Adrenal gland (tissue), 12 donors: Measurements from ENCODE around the gene RPL5. TPM values are rescaled to one million over a fixed set of nuclear protein-coding genes. Genes with fewer than 3 reads are reported as not detected.

Experiments
- DNase-seq, 7 donors: peaks; one replicate each; pipeline ENCODE4 v3.0.0-alpha.2; 2019 to 2020
- H3K27ac ChIP-seq, 5 donors: fragments of 200-600 bp; sonication (generic) in 4 of 5; 1 replicate in 3 of 5; 2 replicates in 2 of 5; pipeline versions ENCODE4 v1.5.1 to v1.8.0; 2016 to 2020; ENCODE audit warnings: mild to moderate bottlenecking in 1 of 5
- H3K27me3 ChIP-seq: fragments of 200-600 bp; 2 replicates; pipeline ENCODE4 v1.8.0; 2021
- H3K36me3 ChIP-seq, 2 donors: fragments of 200-600 bp; replicated peaks in 1 of 2; 1 replicate in 1 of 2; 2 replicates in 1 of 2; pipeline versions ENCODE4 v1.5.1 to v1.8.0; 2018 to 2022
- H3K4me1 ChIP-seq, 2 donors: fragments of 200-600 bp; replicated peaks in 1 of 2; 1 replicate in 1 of 2; 2 replicates in 1 of 2; pipeline versions ENCODE4 v1.5.1 to v1.8.0; 2018 to 2021
- H3K4me3 ChIP-seq, 4 donors: fragments of 200-600 bp; sonication (generic) in 3 of 4; one replicate each; pipeline ENCODE4 v1.5.1; 2016 to 2018
- H3K9me3 ChIP-seq, 3 donors: fragments of 200-600 bp; sonication (generic) in 1 of 3; replicated peaks in 1 of 3; 1 replicate in 2 of 3; 2 replicates in 1 of 3; pipeline versions ENCODE4 v1.5.1 to v1.8.0; 2016 to 2021
- POLR2A ChIP-seq, 2 donors: fragments of 450-650 bp; IDR thresholded peaks; one replicate each; pipeline ENCODE4 v1.6.1; 2017; ENCODE audit warnings: antibody characterized with exemption in 2 of 2, mild to moderate bottlenecking in 2 of 2, moderate library complexity in 1 of 2
- WGBS, 4 donors: extraction: QIAGEN DNeasy Blood & Tissue Kit in 2 of 4; methylation state at CpG; one replicate each; pipeline versions ENCODE4 v1.1.5 to v1.1.7; 2013 to 2017; 5-methylcytosine and 5-hydroxymethylcytosine counted together
- intact Hi-C, 2 donors: fragments of 100-400 bp; cut with DNase I; formaldehyde crosslinking; loops; one replicate each; pipeline versions ENCODE4 v1.14.1 to v1.15.0; 2022 to 2023
- polyA plus RNA-seq, 3 donors: library from polyadenylated mRNA; stranded (reverse); fragments of 200-250 nt in 2 of 3; fragments of 350-450 nt in 1 of 3; fragmentation: Illumina TruSeq in 1 of 3; extraction: RNeasy Lipid Tissue Mini Kit (QIAGEN cat#74804) in 1 of 3; gene quantifications; one replicate each; pipeline ENCODE4 v1.2.3, GENCODE V29; 2013 to 2014
- total RNA-seq, 9 donors: library from RNA; depleted of rRNA in 4 of 9; stranded (reverse); fragments of >200 nt in 4 of 9; fragments of 120-200 nt in 1 of 9; fragmentation: NEBNext Ultra II Directional in 1 of 9; extraction: Animal tissue kit (Norgen Biotek cat#: 25700) in 1 of 9; gene quantifications; one replicate each; pipeline versions ENCODE4 v1.1.0 to v1.2.4, GENCODE V29; 2013 to 2023
- TF ChIP-seq, protein P1 (sequence below), 6 experiments: fragments of 450-650 bp in 4 of 6; fragments of 200-600 bp in 2 of 6; sonication (generic) in 1 of 6; IDR thresholded peaks; 1 replicate in 5 of 6; 2 replicates in 1 of 6; pipeline versions ENCODE4 v1.5.1 to v1.8.0; 2016 to 2021; ENCODE audit warnings: antibody characterized with exemption in 6 of 6, mild to moderate bottlenecking in 2 of 6, moderate library complexity in 1 of 6
- donor health status: healthy with polysubstance abuse.
- donor health status: Bipolar disorder and iron deficiency.
- donor health status: DM: yes; HTN: yes; CAD: no.
- donor health status: DM: no; HTN: no; CAD: no.
- donor health status: DM: no; HTN: no; CAD: no.
- donor health status: DM: yes; HTN: yes; CAD: no.

Gene RPL5
- total and polyA plus RNA-seq, 12 donors = 659 to 5,145 (median 1,306) TPM

DNA sequence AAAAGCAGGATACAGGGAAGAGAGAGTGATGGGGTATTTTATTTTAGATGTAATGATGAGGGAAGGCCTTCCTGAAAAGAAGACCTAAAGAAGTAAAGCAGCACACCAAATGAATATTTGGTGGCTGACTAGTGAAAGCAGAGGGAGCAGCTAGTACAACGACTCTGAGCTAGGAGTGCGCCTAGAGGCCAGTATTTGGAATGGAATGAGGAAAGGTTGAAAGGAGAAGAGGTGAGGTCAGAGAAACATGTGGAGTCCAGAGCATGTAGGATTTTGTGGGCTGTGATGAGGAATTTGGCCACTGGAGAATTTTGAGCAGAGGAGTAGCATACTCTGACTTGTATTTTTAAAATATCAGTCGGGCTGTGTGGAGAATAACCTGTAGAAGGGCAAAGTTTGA, 11.8 kb upstream of the RPL5 start:
- no peaks in the 10 kb centered on the region for H3K4me1 ChIP-seq
- no peaks in the 10 kb centered on the region for H3K27me3 ChIP-seq
- no peaks in the 10 kb centered on the region for H3K36me3 ChIP-seq
- TF ChIP-seq, protein P1, sequence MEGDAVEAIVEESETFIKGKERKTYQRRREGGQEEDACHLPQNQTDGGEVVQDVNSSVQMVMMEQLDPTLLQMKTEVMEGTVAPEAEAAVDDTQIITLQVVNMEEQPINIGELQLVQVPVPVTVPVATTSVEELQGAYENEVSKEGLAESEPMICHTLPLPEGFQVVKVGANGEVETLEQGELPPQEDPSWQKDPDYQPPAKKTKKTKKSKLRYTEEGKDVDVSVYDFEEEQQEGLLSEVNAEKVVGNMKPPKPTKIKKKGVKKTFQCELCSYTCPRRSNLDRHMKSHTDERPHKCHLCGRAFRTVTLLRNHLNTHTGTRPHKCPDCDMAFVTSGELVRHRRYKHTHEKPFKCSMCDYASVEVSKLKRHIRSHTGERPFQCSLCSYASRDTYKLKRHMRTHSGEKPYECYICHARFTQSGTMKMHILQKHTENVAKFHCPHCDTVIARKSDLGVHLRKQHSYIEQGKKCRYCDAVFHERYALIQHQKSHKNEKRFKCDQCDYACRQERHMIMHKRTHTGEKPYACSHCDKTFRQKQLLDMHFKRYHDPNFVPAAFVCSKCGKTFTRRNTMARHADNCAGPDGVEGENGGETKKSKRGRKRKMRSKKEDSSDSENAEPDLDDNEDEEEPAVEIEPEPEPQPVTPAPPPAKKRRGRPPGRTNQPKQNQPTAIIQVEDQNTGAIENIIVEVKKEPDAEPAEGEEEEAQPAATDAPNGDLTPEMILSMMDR (IDR thresholded peaks at IDR 0.05) = no peak
- no peak for TF ChIP-seq POLR2A (IDR thresholded peaks at IDR 0.05)
- no peaks in the 10 kb centered on the region for H3K9me3 ChIP-seq
- H3K27ac ChIP-seq = no peak overlapping the region
- intact Hi-C loops = no loop called here
- no peak for DNase-seq
- WGBS, 4 donors = 68 to 82% (median 70%) methylated on average over 3 of the region's 3 CpGs
- no peak overlapping the region for H3K4me3 ChIP-seq

- H3K27me3 ChIP-seq = no peaks in the 10 kb centered on the region
- H3K9me3 ChIP-seq = no peaks in the 10 kb centered on the region
- no peaks in the 10 kb centered on the region for H3K36me3 ChIP-seq
- TF ChIP-seq, protein P1 (IDR thresholded peaks at IDR 0.05) = no peak
- TF ChIP-seq POLR2A (IDR thresholded peaks at IDR 0.05) = no peak
- H3K4me3 ChIP-seq = no peak overlapping the region
- WGBS, 4 donors = 90 to 93% (median 92%) methylated on average over 3 of the region's 3 CpGs
- intact Hi-C loops = no loop called here
- no peak overlapping the region for H3K27ac ChIP-seq
- no peaks in the 10 kb centered on the region for H3K4me1 ChIP-seq
- DNase-seq = no peak
Observed at GRCh38 chr1:92820551-92820950, 11.3 kb upstream of the RPL5 start.

DNA sequence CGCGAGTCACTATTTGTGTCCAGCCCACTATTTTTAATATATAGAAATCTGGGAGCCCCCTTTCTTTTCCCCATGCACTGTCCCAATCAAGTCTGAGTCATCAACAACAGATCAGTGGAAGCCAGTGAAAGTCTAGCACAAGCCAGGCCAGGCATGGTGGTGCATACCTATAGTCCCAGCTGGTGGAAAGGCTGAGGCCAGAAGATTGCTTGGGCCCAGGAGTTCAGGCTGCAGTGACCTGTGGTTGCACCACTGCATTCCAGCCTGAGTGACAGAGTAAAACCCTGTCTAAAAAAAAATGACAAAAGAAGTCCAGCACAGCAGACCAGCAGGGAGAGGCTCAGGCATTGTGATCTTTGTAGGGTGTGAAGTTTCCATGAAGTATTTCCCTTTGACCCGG, 9.0 kb upstream of the RPL5 start:
- intact Hi-C loops = no loop called here
- TF ChIP-seq, protein P1 (IDR thresholded peaks at IDR 0.05) = no peak
- TF ChIP-seq POLR2A (IDR thresholded peaks at IDR 0.05) = no peak
- Histone ChIP-seq H3K4me1 (peaks cover 0 to 2% of the 10 kb centered on the region in 2 donors), H3K36me3 (no peaks in the 10 kb centered on the region), H3K27me3 (no peaks in the 10 kb centered on the region), H3K9me3 (no peaks in the 10 kb centered on the region), H3K4me3 (no peak overlapping the region), H3K27ac (no peak overlapping the region)
- WGBS, 4 donors = 78 to 89% (median 83%) methylated on average over 3 of the region's 3 CpGs
- peak in 3 of 7 donors; percentile 20 to 61 (median 43) for DNase-seq

- Histone ChIP-seq H3K27ac (no peak overlapping the region), H3K36me3 (no peaks in the 10 kb centered on the region), H3K4me1 (peaks cover 0 to 2% of the 10 kb centered on the region in 2 donors), H3K4me3 (no peak overlapping the region), H3K9me3 (no peaks in the 10 kb centered on the region), H3K27me3 (no peaks in the 10 kb centered on the region)
- TF ChIP-seq, protein P1 (IDR thresholded peaks at IDR 0.05) = no peak
- no peak for TF ChIP-seq POLR2A (IDR thresholded peaks at IDR 0.05)
- intact Hi-C loops = no loop called here
- DNase-seq = no peak
- WGBS, 4 donors = 68 to 75% (median 72%) methylated on average over 4 to 6 of the region's 6 CpGs
Observed at GRCh38 chr1:92826792-92827191, 5.0 kb upstream of the RPL5 start.
